H1 (cell line): ENCODE measurements around the gene SLMAP.

Experiments used
- BRCA1 ChIP-seq: IDR thresholded peaks from 2 replicates; pipeline ENCODE4 v1.6.1; 2012; ENCODE audit warnings: low read depth, low read length, improper control_type of control experiment
- CTCF ChIP-seq, 3 experiments: IDR thresholded peaks; 1 replicate in 2 of 3; 2 replicates in 1 of 3; pipeline versions ENCODE4 v1.5.1 to v1.6.1; 2011; ENCODE audit warnings: low read length in 3 of 3, mild to moderate bottlenecking in 3 of 3, inconsistent platforms in 2 of 3, low read depth in 1 of 3, moderate library complexity in 1 of 3; ENCODE audit not compliant: insufficient read depth in 1 of 3; ENCODE audit errors: control extremely low read depth in 1 of 3
- EZH2 ChIP-seq: fragments of 200-600 bp; sonication (generic); IDR thresholded peaks from 2 replicates; pipeline ENCODE4 v1.7.1; 2012; ENCODE audit warnings: low read depth, mild to moderate bottlenecking, moderate library complexity, low read length, inconsistent platforms; ENCODE audit not compliant: severe bottlenecking
- GABPA ChIP-seq: IDR thresholded peaks from 2 replicates; pipeline ENCODE4 v1.6.1; 2011; ENCODE audit warnings: mild to moderate bottlenecking, low read length, moderate library complexity, borderline replicate concordance; ENCODE audit not compliant: insufficient read depth
- POLR2A ChIP-seq, 2 experiments: IDR thresholded peaks; 1 replicate in 1 of 2; 2 replicates in 1 of 2; pipeline ENCODE4 v1.6.1; 2011; ENCODE audit warnings: low read depth in 2 of 2, low read length in 2 of 2, mild to moderate bottlenecking in 2 of 2; ENCODE audit errors: control extremely low read depth in 1 of 2
- RAD21 ChIP-seq, 2 experiments: IDR thresholded peaks in 1 of 2; conservative IDR thresholded peaks in 1 of 2; 2 replicates each; pipeline ENCODE4 v1.6.1; 2011; ENCODE audit warnings: low read depth in 2 of 2, low read length in 2 of 2, improper control_type of control experiment in 1 of 2, inconsistent platforms in 1 of 2, mild to moderate bottlenecking in 1 of 2, moderate library complexity in 1 of 2
- SAP30 ChIP-seq: fragments of 300-600 bp; sonication (generic); IDR thresholded peaks from 2 replicates; pipeline ENCODE4 v1.7.1; 2012; ENCODE audit warnings: low read length, moderate library complexity, mild to moderate bottlenecking, inconsistent platforms; ENCODE audit not compliant: insufficient read depth, insufficient replicate concordance
- SIN3A ChIP-seq, 2 experiments: IDR thresholded peaks in 1 of 2; conservative IDR thresholded peaks in 1 of 2; 2 replicates each; pipeline ENCODE4 v1.6.1; 2011 to 2012; ENCODE audit warnings: low read length in 2 of 2, improper control_type of control experiment in 1 of 2, low read depth in 1 of 2, mild to moderate bottlenecking in 1 of 2
- YY1 ChIP-seq: IDR thresholded peaks from 2 replicates; pipeline ENCODE4 v1.6.1; 2011; ENCODE audit warnings: low read depth, mild to moderate bottlenecking, low read length
- TF ChIP-seq, protein P1 (sequence below): IDR thresholded peaks from 2 replicates; pipeline ENCODE4 v1.6.1; 2012; ENCODE audit warnings: inconsistent platforms

DNA sequence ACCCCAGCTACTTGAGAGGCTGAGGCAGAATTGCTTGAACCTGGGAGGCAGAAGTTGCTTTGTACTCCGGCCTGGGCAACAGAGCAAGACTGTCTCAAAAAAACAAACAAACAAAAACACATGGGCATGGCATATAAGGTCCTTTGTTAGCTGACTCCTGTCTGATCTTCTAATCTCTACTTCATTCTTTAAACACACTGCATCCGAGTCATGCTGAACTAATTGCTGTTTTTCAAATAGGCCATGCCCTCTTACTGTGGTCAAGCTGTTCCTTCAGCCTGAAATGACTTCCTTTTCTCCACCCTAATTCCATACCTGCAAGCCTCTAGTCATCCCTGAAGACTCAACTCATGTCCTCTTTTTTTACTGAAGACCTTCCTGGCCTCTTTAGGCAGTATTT is 22.3 kb upstream of the SLMAP start:
- TF ChIP-seq CTCF (IDR thresholded peaks at IDR 0.05; ENCODE audit: control extremely low read depth in 1 of 3, insufficient read depth in 1 of 3, low read depth in 1 of 3, low read length in 3 of 3) (no peak), EZH2 (no peak), POLR2A (IDR thresholded peaks at IDR 0.05; ENCODE audit: control extremely low read depth in 1 of 2, low read depth in 2 of 2, low read length in 2 of 2) (no peak), RAD21 (IDR thresholded peaks at IDR 0.05 in 1 of 2, conservative IDR thresholded peaks at IDR 0.05 in 1 of 2; ENCODE audit: low read depth in 2 of 2, low read length in 2 of 2) (no peak), SAP30 (no peak), BRCA1 (no peak), SIN3A (conservative IDR thresholded peaks at IDR 0.05 in 1 of 2, IDR thresholded peaks at IDR 0.05 in 1 of 2; ENCODE audit: low read depth in 1 of 2, low read length in 2 of 2) (no peak), YY1 (no peak), GABPA (no peak)
- TF ChIP-seq, protein P1, sequence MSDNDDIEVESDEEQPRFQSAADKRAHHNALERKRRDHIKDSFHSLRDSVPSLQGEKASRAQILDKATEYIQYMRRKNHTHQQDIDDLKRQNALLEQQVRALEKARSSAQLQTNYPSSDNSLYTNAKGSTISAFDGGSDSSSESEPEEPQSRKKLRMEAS = no peak
